Adrenal gland (tissue), 12 donors: Measurements from ENCODE around the gene NEGR1. TPM values are rescaled to one million over a fixed set of nuclear protein-coding genes. Genes with fewer than 3 reads are reported as not detected.

Experiments used
- DNase-seq, 7 donors: peaks; one replicate each; pipeline ENCODE4 v3.0.0-alpha.2; 2019 to 2020
- H3K27ac ChIP-seq, 5 donors: fragments of 200-600 bp; sonication (generic) in 4 of 5; 1 replicate in 3 of 5; 2 replicates in 2 of 5; pipeline versions ENCODE4 v1.5.1 to v1.8.0; 2016 to 2020; ENCODE audit warnings: mild to moderate bottlenecking in 1 of 5
- H3K27me3 ChIP-seq: fragments of 200-600 bp; 2 replicates; pipeline ENCODE4 v1.8.0; 2021
- H3K36me3 ChIP-seq, 2 donors: fragments of 200-600 bp; replicated peaks in 1 of 2; 1 replicate in 1 of 2; 2 replicates in 1 of 2; pipeline versions ENCODE4 v1.5.1 to v1.8.0; 2018 to 2022
- H3K4me1 ChIP-seq, 2 donors: fragments of 200-600 bp; replicated peaks in 1 of 2; 1 replicate in 1 of 2; 2 replicates in 1 of 2; pipeline versions ENCODE4 v1.5.1 to v1.8.0; 2018 to 2021
- H3K4me3 ChIP-seq, 4 donors: fragments of 200-600 bp; sonication (generic) in 3 of 4; one replicate each; pipeline ENCODE4 v1.5.1; 2016 to 2018
- H3K9me3 ChIP-seq, 3 donors: fragments of 200-600 bp; sonication (generic) in 1 of 3; replicated peaks in 1 of 3; 1 replicate in 2 of 3; 2 replicates in 1 of 3; pipeline versions ENCODE4 v1.5.1 to v1.8.0; 2016 to 2021
- POLR2A ChIP-seq, 2 donors: fragments of 450-650 bp; IDR thresholded peaks; one replicate each; pipeline ENCODE4 v1.6.1; 2017; ENCODE audit warnings: antibody characterized with exemption in 2 of 2, mild to moderate bottlenecking in 2 of 2, moderate library complexity in 1 of 2
- WGBS, 4 donors: extraction: QIAGEN DNeasy Blood & Tissue Kit in 2 of 4; methylation state at CpG; one replicate each; pipeline versions ENCODE4 v1.1.5 to v1.1.7; 2013 to 2017; 5-methylcytosine and 5-hydroxymethylcytosine counted together
- intact Hi-C, 2 donors: fragments of 100-400 bp; cut with DNase I; formaldehyde crosslinking; loops; one replicate each; pipeline versions ENCODE4 v1.14.1 to v1.15.0; 2022 to 2023
- polyA plus RNA-seq, 3 donors: library from polyadenylated mRNA; stranded (reverse); fragments of 200-250 nt in 2 of 3; fragments of 350-450 nt in 1 of 3; fragmentation: Illumina TruSeq in 1 of 3; extraction: RNeasy Lipid Tissue Mini Kit (QIAGEN cat#74804) in 1 of 3; gene quantifications; one replicate each; pipeline ENCODE4 v1.2.3, GENCODE V29; 2013 to 2014
- total RNA-seq, 9 donors: library from RNA; depleted of rRNA in 4 of 9; stranded (reverse); fragments of >200 nt in 4 of 9; fragments of 120-200 nt in 1 of 9; fragmentation: NEBNext Ultra II Directional in 1 of 9; extraction: Animal tissue kit (Norgen Biotek cat#: 25700) in 1 of 9; gene quantifications; one replicate each; pipeline versions ENCODE4 v1.1.0 to v1.2.4, GENCODE V29; 2013 to 2023
- TF ChIP-seq, protein P1 (sequence below), 6 experiments: fragments of 450-650 bp in 4 of 6; fragments of 200-600 bp in 2 of 6; sonication (generic) in 1 of 6; IDR thresholded peaks; 1 replicate in 5 of 6; 2 replicates in 1 of 6; pipeline versions ENCODE4 v1.5.1 to v1.8.0; 2016 to 2021; ENCODE audit warnings: antibody characterized with exemption in 6 of 6, mild to moderate bottlenecking in 2 of 6, moderate library complexity in 1 of 6
- donor health status: healthy with polysubstance abuse.
- donor health status: Bipolar disorder and iron deficiency.
- donor health status: DM: yes; HTN: yes; CAD: no.
- donor health status: DM: no; HTN: no; CAD: no.
- donor health status: DM: no; HTN: no; CAD: no.
- donor health status: DM: yes; HTN: yes; CAD: no.

NEGR1 gene
- total and polyA plus RNA-seq, 12 donors, result 1.1 to 7.4 (median 4.0) TPM

DNA sequence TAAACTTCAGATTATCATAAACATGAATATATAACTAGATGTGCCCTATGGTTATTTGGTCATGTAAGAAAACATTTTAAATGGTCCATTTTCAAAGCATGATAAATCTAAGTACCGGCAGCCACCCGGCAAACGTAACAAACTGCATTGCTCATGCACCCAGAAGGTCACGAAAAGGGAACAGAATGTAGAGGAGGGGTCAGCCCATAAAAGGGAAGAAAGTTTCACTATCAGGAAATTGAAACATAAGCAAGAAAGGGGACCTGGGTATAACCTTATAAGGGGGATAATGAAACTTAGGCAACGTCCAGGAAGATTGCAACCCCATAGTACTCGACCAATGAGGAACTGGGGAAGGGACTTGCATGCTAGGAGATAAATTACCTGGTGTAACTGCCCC lies 780.3 kb downstream of the NEGR1 start:
- Histone ChIP-seq H3K27ac (no peak overlapping the region), H3K4me1 (no peaks in the 10 kb centered on the region), H3K4me3 (no peak overlapping the region), H3K9me3 (no peaks in the 10 kb centered on the region), H3K36me3 (no peaks in the 10 kb centered on the region), H3K27me3 (no peaks in the 10 kb centered on the region)
- no peak for DNase-seq
- intact Hi-C loops, result no loop called here
- TF ChIP-seq, protein P1, sequence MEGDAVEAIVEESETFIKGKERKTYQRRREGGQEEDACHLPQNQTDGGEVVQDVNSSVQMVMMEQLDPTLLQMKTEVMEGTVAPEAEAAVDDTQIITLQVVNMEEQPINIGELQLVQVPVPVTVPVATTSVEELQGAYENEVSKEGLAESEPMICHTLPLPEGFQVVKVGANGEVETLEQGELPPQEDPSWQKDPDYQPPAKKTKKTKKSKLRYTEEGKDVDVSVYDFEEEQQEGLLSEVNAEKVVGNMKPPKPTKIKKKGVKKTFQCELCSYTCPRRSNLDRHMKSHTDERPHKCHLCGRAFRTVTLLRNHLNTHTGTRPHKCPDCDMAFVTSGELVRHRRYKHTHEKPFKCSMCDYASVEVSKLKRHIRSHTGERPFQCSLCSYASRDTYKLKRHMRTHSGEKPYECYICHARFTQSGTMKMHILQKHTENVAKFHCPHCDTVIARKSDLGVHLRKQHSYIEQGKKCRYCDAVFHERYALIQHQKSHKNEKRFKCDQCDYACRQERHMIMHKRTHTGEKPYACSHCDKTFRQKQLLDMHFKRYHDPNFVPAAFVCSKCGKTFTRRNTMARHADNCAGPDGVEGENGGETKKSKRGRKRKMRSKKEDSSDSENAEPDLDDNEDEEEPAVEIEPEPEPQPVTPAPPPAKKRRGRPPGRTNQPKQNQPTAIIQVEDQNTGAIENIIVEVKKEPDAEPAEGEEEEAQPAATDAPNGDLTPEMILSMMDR (IDR thresholded peaks at IDR 0.05), result no peak
- TF ChIP-seq POLR2A (IDR thresholded peaks at IDR 0.05), result no peak
- WGBS, 4 donors, result 48 to 59% (median 50%) methylated on average over 6 of the region's 6 CpGs

DNA sequence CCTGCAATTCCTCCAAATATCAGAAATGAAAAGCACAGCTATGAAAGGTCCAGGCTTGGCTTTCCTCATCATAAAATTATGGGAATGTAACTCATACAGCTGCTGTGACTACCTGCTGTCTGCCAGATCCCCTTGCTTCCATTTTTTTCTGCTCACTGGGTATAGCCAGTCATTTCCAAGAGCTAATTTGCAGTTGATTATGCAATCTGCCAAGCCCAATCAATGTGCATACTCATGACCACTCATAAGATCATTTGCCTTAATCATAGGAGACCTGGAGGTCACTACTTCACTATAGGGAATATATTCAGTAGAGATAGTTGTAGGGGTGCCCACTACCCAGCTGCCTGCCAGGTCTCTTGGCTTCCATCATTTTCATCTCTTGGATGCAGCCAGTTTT lies 783.8 kb downstream of the NEGR1 start:
- H3K36me3 ChIP-seq, result no peaks in the 10 kb centered on the region
- no peak for DNase-seq
- H3K4me3 ChIP-seq, result no peak overlapping the region
- intact Hi-C loops, result no loop called here
- no peaks in the 10 kb centered on the region for H3K9me3 ChIP-seq
- no peak overlapping the region for H3K27ac ChIP-seq
- H3K4me1 ChIP-seq, result no peaks in the 10 kb centered on the region
- H3K27me3 ChIP-seq, result no peaks in the 10 kb centered on the region
- TF ChIP-seq, protein P1 (IDR thresholded peaks at IDR 0.05), result no peak
- TF ChIP-seq POLR2A (IDR thresholded peaks at IDR 0.05), result no peak

- TF ChIP-seq, protein P1 (IDR thresholded peaks at IDR 0.05), result no peak
- no peak for TF ChIP-seq POLR2A (IDR thresholded peaks at IDR 0.05)
- H3K27me3 ChIP-seq, result no peaks in the 10 kb centered on the region
- no peak for DNase-seq
- intact Hi-C loops, result no loop called here
- no peaks in the 10 kb centered on the region for H3K9me3 ChIP-seq
- no peak overlapping the region for H3K27ac ChIP-seq
- H3K4me1 ChIP-seq, result no peaks in the 10 kb centered on the region
- H3K36me3 ChIP-seq, result no peaks in the 10 kb centered on the region
- no peak overlapping the region for H3K4me3 ChIP-seq
Measured at GRCh38 chr1:71494163-71494562, 788.2 kb downstream of the NEGR1 start.

GRCh38 chr1:71492298-71493041 lies 789.9 kb downstream of the NEGR1 start:
- Histone ChIP-seq H3K4me3 (no peak overlapping the region), H3K27ac (no peak overlapping the region), H3K27me3 (no peaks in the 10 kb centered on the region), H3K9me3 (no peaks in the 10 kb centered on the region), H3K4me1 (no peaks in the 10 kb centered on the region), H3K36me3 (no peaks in the 10 kb centered on the region)
- no peak for DNase-seq
- TF ChIP-seq, protein P1 (IDR thresholded peaks at IDR 0.05), result no peak
- no peak for TF ChIP-seq POLR2A (IDR thresholded peaks at IDR 0.05)
- 70 to 73% (median 72%) methylated on average over 7 of the region's 7 CpGs for WGBS, 4 donors
- intact Hi-C loops, result no loop called here
